Suprapubic skin (tissue), 3 donors: ENCODE data around the gene VAV2.

ENCODE experiments used
- EP300 ChIP-seq: sonication (generic); formaldehyde crosslinking; IDR thresholded peaks from one replicate; pipeline ENCODE4 v1.6.1; 2017; ENCODE audit warnings: antibody characterized with exemption
- TF ChIP-seq, protein P1 (sequence below), 2 donors: fragments of 200-600 bp in 1 of 2; fragments of 450-650 bp in 1 of 2; sonication (generic) in 1 of 2; IDR thresholded peaks; one replicate each; pipeline ENCODE4 v1.5.1; 2016 to 2019; ENCODE audit warnings: antibody characterized with exemption in 2 of 2, mild to moderate bottlenecking in 1 of 2, moderate library complexity in 1 of 2

DNA sequence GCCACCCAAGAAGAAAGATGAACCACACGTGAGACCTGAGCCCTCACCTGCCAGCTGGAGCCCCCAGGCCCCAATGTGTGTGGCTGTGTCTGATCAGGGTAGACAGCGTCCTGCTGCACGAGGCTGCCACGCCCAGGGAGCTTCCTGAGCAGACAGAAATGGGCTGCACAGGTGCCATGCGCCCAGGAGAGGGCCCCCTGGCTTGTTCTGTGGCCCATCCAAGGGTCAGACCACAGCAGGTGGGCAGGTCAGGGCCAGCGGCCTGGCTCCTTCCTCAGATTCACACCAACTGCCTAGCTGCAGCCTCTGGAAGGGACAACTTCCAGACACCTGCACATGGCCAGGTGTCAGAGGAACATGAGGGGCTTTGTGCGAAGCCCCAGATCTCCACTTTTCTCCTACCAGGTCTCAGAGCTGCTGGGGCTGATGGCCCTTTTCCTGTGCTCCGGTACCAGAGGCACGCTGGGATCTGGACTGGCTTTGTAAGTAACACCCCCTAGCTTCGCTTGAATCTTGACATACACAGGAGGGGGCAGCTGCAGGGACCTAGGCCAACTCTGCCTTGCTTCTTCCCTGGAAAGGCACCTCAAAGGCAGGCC is 264.7 kb downstream of the VAV2 start:
- TF ChIP-seq EP300, result no peak
- TF ChIP-seq, protein P1, sequence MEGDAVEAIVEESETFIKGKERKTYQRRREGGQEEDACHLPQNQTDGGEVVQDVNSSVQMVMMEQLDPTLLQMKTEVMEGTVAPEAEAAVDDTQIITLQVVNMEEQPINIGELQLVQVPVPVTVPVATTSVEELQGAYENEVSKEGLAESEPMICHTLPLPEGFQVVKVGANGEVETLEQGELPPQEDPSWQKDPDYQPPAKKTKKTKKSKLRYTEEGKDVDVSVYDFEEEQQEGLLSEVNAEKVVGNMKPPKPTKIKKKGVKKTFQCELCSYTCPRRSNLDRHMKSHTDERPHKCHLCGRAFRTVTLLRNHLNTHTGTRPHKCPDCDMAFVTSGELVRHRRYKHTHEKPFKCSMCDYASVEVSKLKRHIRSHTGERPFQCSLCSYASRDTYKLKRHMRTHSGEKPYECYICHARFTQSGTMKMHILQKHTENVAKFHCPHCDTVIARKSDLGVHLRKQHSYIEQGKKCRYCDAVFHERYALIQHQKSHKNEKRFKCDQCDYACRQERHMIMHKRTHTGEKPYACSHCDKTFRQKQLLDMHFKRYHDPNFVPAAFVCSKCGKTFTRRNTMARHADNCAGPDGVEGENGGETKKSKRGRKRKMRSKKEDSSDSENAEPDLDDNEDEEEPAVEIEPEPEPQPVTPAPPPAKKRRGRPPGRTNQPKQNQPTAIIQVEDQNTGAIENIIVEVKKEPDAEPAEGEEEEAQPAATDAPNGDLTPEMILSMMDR (IDR thresholded peaks at IDR 0.05), result no peak
